ENCODE results near the gene RPAP3. TPM values are rescaled to one million over a fixed set of nuclear protein-coding genes. Genes with fewer than 3 reads are reported as not detected.
A peak's percentile ranks its signal among the peaks of the same experiment; 100 is the strongest.

Gene RPAP3
- total RNA-seq, 2 experiments from 2014 or later: 41.6 to 41.7 TPM

GRCh38 chr12:47717443-47718193, 11.8 kb upstream of the RPAP3 start:
- H3K4me1 Mint-ChIP-seq (ENCODE audit: low read depth): peaks cover 57% of the 10 kb centered on the region
- no peaks in the 10 kb centered on the region for H3K27me3 Mint-ChIP-seq (ENCODE audit: low read depth)
- peak; percentile 71 for DNase-seq
- ChIA-PET POLR2A (no interaction called here), CTCF (interaction anchor here (0.8 to 15.8 kb wide), 17 partner anchors 8 to 180 kb away, joined by 3 to 297 read pairs (median 5); partner anchors contain the start of genes RPAP3 and SLC48A1)
- ATAC-seq: peak; percentile 67
- H3K36me3 Mint-ChIP-seq (ENCODE audit: low read depth): peaks cover 3% of the 10 kb centered on the region
- no peaks in the 10 kb centered on the region for H3K9me3 Mint-ChIP-seq (ENCODE audit: insufficient read depth)
- H3K27ac Mint-ChIP-seq: peak overlapping the region; percentile 39
- H3K4me3 Mint-ChIP-seq: no peak overlapping the region

GRCh38 chr12:47717046-47717442, 11.2 kb upstream of the RPAP3 start:
- H3K4me1 Mint-ChIP-seq (ENCODE audit: low read depth): peaks cover 51% of the 10 kb centered on the region
- H3K9me3 Mint-ChIP-seq (ENCODE audit: insufficient read depth): no peaks in the 10 kb centered on the region
- ChIA-PET CTCF (interaction anchor here (0.8 to 15.8 kb wide), 13 partner anchors 10 to 174 kb away, joined by 3 to 297 read pairs (median 17); partner anchors contain the start of genes RPAP3 and SLC48A1), POLR2A (no interaction called here)
- H3K27me3 Mint-ChIP-seq (ENCODE audit: low read depth): no peaks in the 10 kb centered on the region
- ATAC-seq (no peak), DNase-seq (no peak)
- no peak overlapping the region for H3K4me3 Mint-ChIP-seq
- no peak overlapping the region for H3K27ac Mint-ChIP-seq
- H3K36me3 Mint-ChIP-seq (ENCODE audit: low read depth): peaks cover 3% of the 10 kb centered on the region

DNA sequence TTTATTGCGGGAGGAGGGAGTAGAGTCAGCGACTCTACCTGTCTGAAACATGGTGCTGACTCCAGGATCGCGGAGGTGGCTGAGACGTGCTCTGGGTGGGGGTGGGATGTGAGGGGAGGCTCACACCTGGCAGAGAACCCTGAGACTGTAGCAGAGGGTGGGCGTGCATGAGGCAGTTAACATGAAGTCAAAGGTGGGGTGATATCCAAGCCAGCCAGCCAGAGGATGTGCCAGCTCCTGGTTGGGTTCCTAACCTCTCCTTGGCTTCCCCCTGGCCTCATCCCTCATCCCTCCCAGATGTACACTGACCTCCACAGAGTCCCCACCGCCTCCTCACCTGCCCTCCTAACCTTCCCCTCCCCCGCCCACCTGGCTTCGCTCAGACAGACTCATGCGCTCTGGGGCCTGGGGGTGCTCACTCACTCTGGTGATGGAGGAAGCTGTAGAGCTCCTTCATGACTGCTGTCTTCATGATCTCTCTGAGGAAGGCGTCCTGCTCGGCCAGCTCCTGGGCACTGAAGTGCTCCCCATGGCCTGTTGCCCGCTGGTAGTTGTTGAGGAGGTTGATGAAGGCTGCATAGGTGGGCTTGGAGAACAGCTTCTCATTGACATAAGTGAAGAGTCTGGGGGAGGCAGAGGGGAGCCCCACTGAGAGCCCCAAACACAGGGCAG, 10.2 kb upstream of the RPAP3 start:
- Mint-ChIP-seq H3K27me3 (ENCODE audit: low read depth) (no peaks in the 10 kb centered on the region), H3K4me3 (no peak overlapping the region), H3K27ac (peak overlapping the region; percentile 9), H3K9me3 (ENCODE audit: insufficient read depth) (no peaks in the 10 kb centered on the region), H3K4me1 (ENCODE audit: low read depth) (peaks cover 41% of the 10 kb centered on the region), H3K36me3 (ENCODE audit: low read depth) (no peaks in the 10 kb centered on the region)
- CTCF ChIA-PET: interaction anchor here (1.0 to 15.8 kb wide), 20 partner anchors 8 to 473 kb away, joined by 3 to 297 read pairs (median 8); partner anchors contain the start of genes ENDOU, RAPGEF3, RPAP3 and SLC48A1
- DNase-seq (no peak), ATAC-seq (no peak)
- POLR2A ChIA-PET: interaction anchor here (0.7 to 1.3 kb wide), 2 partner anchors 10 to 117 kb away, joined by 3 to 5 read pairs; no protein-coding TSS in a partner anchor

- ATAC-seq (peak; percentile 88), DNase-seq (peak; percentile 90)
- no peaks in the 10 kb centered on the region for H3K9me3 Mint-ChIP-seq (ENCODE audit: insufficient read depth)
- CTCF ChIA-PET: interaction anchor here (0.7 to 15.8 kb wide), 21 partner anchors 8 to 683 kb away, joined by 3 to 297 read pairs (median 7); partner anchors contain the start of genes ENDOU, RAPGEF3, RPAP3 and SLC48A1
- POLR2A ChIA-PET: interaction anchor here (0.7 to 1.3 kb wide), 2 partner anchors 9 to 118 kb away, joined by 3 to 5 read pairs; no protein-coding TSS in a partner anchor
- no peaks in the 10 kb centered on the region for H3K36me3 Mint-ChIP-seq (ENCODE audit: low read depth)
- no peak overlapping the region for H3K4me3 Mint-ChIP-seq
- H3K4me1 Mint-ChIP-seq (ENCODE audit: low read depth): peaks cover 37% of the 10 kb centered on the region
- no peaks in the 10 kb centered on the region for H3K27me3 Mint-ChIP-seq (ENCODE audit: low read depth)
- H3K27ac Mint-ChIP-seq: peak overlapping the region; percentile 37
Observed at GRCh38 chr12:47715393-47715876, 9.6 kb upstream of the RPAP3 start.

DNA sequence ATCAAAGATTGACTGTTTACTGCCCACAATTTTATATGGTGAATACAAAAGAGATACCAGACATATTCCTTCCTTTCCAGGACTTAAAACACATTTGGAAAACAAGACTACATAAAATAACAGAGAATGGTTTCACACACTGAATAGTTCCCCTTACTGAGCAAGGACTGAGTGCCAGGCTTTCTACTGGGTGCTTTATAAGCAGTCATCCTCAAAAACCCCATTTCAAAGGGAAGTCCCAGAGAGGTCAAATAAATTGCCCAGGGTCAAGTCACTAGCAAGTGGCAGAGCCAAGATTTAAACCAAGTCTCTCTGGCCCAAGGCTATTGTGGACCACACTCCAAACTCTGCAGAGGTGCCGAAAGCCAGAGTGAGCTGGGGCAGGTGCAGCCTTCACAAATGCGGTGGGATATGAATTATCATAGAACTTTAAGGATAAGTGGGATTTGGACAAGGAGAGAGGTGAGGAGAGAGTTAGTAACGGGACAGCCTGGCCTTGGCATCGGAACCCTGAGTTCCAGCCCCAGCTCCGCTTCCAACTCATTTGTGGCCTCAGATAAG, 9.1 kb upstream of the RPAP3 start:
- DNase-seq: no peak
- ChIA-PET CTCF (interaction anchor here (0.7 to 15.8 kb wide), 19 partner anchors 8 to 683 kb away, joined by 3 to 297 read pairs (median 8); partner anchors contain the start of genes ENDOU, RAPGEF3, RPAP3 and SLC48A1), POLR2A (no interaction called here)
- Mint-ChIP-seq H3K9me3 (ENCODE audit: insufficient read depth) (no peaks in the 10 kb centered on the region), H3K4me3 (no peak overlapping the region), H3K4me1 (ENCODE audit: low read depth) (peaks cover 37% of the 10 kb centered on the region), H3K27ac (no peak overlapping the region), H3K36me3 (ENCODE audit: low read depth) (no peaks in the 10 kb centered on the region), H3K27me3 (ENCODE audit: low read depth) (no peaks in the 10 kb centered on the region)
- ATAC-seq: no peak

DNA sequence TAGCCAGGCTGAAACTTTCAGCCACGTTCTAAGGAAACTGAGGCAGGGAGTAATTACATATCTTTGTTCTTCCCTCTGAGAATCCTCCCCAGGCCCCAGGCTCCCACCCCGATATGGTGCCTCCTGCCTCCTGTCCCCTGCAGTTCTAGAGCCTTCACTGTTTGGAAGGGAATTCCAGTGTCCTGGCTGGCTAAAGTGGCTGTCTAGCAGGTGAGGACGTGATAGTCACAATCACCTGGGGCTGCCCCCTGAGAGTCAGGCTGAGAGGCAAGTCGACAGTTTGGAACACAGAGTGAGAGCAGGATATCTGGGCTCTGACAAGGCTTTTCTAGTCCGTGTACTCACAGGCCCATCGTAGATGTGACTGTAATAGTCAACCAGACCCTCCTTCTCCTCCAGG, 6.3 kb upstream of the RPAP3 start:
- ChIA-PET CTCF (interaction anchor here (8.1 to 15.8 kb wide), 3 partner anchors 25 to 65 kb away, joined by 94 to 297 read pairs (median 157); partner anchors contain the start of gene SLC48A1), POLR2A (no interaction called here)
- no peaks in the 10 kb centered on the region for H3K36me3 Mint-ChIP-seq (ENCODE audit: low read depth)
- no peak overlapping the region for H3K27ac Mint-ChIP-seq
- H3K9me3 Mint-ChIP-seq (ENCODE audit: insufficient read depth): no peaks in the 10 kb centered on the region
- DNase-seq (peak; percentile 13), ATAC-seq (no peak)
- H3K4me3 Mint-ChIP-seq: no peak overlapping the region
- peaks cover 48% of the 10 kb centered on the region for H3K4me1 Mint-ChIP-seq (ENCODE audit: low read depth)
- no peaks in the 10 kb centered on the region for H3K27me3 Mint-ChIP-seq (ENCODE audit: low read depth)

- peaks cover 46% of the 10 kb centered on the region for H3K4me1 Mint-ChIP-seq (ENCODE audit: low read depth)
- H3K36me3 Mint-ChIP-seq (ENCODE audit: low read depth): no peaks in the 10 kb centered on the region
- H3K27me3 Mint-ChIP-seq (ENCODE audit: low read depth): no peaks in the 10 kb centered on the region
- H3K9me3 Mint-ChIP-seq (ENCODE audit: insufficient read depth): no peaks in the 10 kb centered on the region
- ChIA-PET POLR2A (interaction anchor here (0.9 kb wide), 1 partner anchor 124 kb away, joined by 4 read pairs; no protein-coding TSS in a partner anchor), CTCF (interaction anchor here (1.1 to 15.8 kb wide), 6 partner anchors 26 to 252 kb away, joined by 3 to 297 read pairs (median 8); partner anchors contain the start of gene SLC48A1)
- DNase-seq (no peak), ATAC-seq (no peak)
- no peak overlapping the region for H3K4me3 Mint-ChIP-seq
- H3K27ac Mint-ChIP-seq: no peak overlapping the region
Observed at GRCh38 chr12:47711448-47711847, 5.6 kb upstream of the RPAP3 start.

DNA sequence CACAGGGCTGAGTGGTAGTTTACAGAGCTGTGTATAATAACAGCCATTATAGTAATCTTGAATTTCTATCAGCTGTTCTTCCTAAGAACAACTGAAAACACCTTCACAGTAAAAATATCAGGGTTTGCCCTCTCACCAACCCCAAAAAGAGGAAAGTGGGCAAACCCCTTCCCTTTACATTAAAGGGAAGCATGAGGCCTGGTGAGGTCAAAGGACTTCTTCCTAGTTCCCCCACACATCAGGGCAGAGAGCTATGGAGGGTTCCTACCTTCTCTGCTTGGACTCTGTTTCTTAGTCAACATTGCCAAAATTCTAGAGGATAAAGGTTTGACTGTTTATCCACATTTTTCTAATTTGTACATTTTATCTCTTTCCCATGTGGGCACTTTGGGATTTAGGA, 4.4 kb upstream of the RPAP3 start:
- Mint-ChIP-seq H3K27ac (no peak overlapping the region), H3K27me3 (ENCODE audit: low read depth) (no peaks in the 10 kb centered on the region), H3K4me3 (no peak overlapping the region), H3K36me3 (ENCODE audit: low read depth) (no peaks in the 10 kb centered on the region), H3K4me1 (ENCODE audit: low read depth) (peaks cover 39% of the 10 kb centered on the region), H3K9me3 (ENCODE audit: insufficient read depth) (no peaks in the 10 kb centered on the region)
- ChIA-PET CTCF (interaction anchor here (0.6 to 15.8 kb wide), 12 partner anchors 8 to 468 kb away, joined by 3 to 297 read pairs (median 3); partner anchors contain the start of genes ASB8 and SLC48A1), POLR2A (interaction anchor here (0.6 to 0.9 kb wide), 2 partner anchors 125 to 487 kb away, joined by 3 to 4 read pairs; no protein-coding TSS in a partner anchor)
- DNase-seq: peak; percentile 0
- ATAC-seq: no peak

DNA sequence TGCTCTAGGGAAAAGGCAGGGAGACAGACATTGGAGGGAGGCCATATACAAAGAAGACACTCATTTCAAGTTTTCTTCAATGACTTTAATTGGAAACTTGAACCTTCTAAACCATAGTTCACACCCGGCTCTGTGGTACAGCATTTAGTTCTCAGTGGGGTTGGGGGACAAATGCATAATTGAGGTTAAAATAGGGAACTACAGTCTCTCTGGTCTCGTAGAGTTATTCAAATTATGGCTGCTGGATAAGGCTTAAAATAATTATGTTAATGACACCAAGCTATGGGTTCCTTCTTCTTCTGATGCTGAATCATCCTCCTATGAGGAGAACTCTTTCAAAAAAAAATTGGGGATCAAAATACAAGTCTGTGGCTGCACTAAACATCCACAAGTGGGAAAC, 3.8 kb upstream of the RPAP3 start:
- Mint-ChIP-seq H3K4me1 (ENCODE audit: low read depth) (peaks cover 41% of the 10 kb centered on the region), H3K9me3 (ENCODE audit: insufficient read depth) (no peaks in the 10 kb centered on the region), H3K36me3 (ENCODE audit: low read depth) (no peaks in the 10 kb centered on the region), H3K27me3 (ENCODE audit: low read depth) (no peaks in the 10 kb centered on the region), H3K27ac (no peak overlapping the region), H3K4me3 (no peak overlapping the region)
- ChIA-PET POLR2A (no interaction called here), CTCF (interaction anchor here (1.1 to 15.8 kb wide), 7 partner anchors 9 to 448 kb away, joined by 3 to 297 read pairs (median 5); partner anchors contain the start of gene ASB8)
- ATAC-seq: no peak
- DNase-seq: no peak

GRCh38 chr12:47709237-47709636, 3.4 kb upstream of the RPAP3 start:
- no peaks in the 10 kb centered on the region for H3K36me3 Mint-ChIP-seq (ENCODE audit: low read depth)
- POLR2A ChIA-PET: no interaction called here
- H3K27me3 Mint-ChIP-seq (ENCODE audit: low read depth): no peaks in the 10 kb centered on the region
- CTCF ChIA-PET: interaction anchor here (1.5 to 15.8 kb wide), 4 partner anchors 9 to 130 kb away, joined by 5 to 297 read pairs (median 14); no protein-coding TSS in a partner anchor
- H3K9me3 Mint-ChIP-seq (ENCODE audit: insufficient read depth): no peaks in the 10 kb centered on the region
- peaks cover 42% of the 10 kb centered on the region for H3K4me1 Mint-ChIP-seq (ENCODE audit: low read depth)
- H3K27ac Mint-ChIP-seq: no peak overlapping the region
- no peak for ATAC-seq
- no peak for DNase-seq
- no peak overlapping the region for H3K4me3 Mint-ChIP-seq

Measured in activated CD8-positive, alpha-beta T cell treated with anti-CD3 and anti-CD28 coated beads, Interleukin-2, amount 10 ng/mL, durations not matched to agents 7 days and 5 days (primary cell).